BLaER1 (cell line): ENCODE data around the gene ACO1.

Source experiments
- H3K27ac ChIP-seq: shearing (Covaris generic); formaldehyde crosslinking; 2 replicates; pipeline ENCODE4 v1.8.1; 2022
- H3K27me3 ChIP-seq: shearing (Covaris generic); formaldehyde crosslinking; 2 replicates; pipeline ENCODE4 v1.8.1; 2022
- H3K36me3 ChIP-seq: shearing (Covaris generic); formaldehyde crosslinking; 2 replicates; pipeline ENCODE4 v1.8.1; 2022
- H3K4me1 ChIP-seq: shearing (Covaris generic); formaldehyde crosslinking; 2 replicates; pipeline ENCODE4 v1.8.1; 2022
- H3K4me2 ChIP-seq: shearing (Covaris generic); formaldehyde crosslinking; 2 replicates; pipeline ENCODE4 v1.8.1; 2022
- H3K4me3 ChIP-seq: shearing (Covaris generic); formaldehyde crosslinking; 2 replicates; pipeline ENCODE4 v1.8.1; 2022
- H3K9ac ChIP-seq: shearing (Covaris generic); formaldehyde crosslinking; 2 replicates; pipeline ENCODE4 v1.8.1; 2022
- H3K9me3 ChIP-seq: shearing (Covaris generic); formaldehyde crosslinking; 2 replicates; pipeline ENCODE4 v1.8.1; 2022
- H4K20me1 ChIP-seq: shearing (Covaris generic); formaldehyde crosslinking; 2 replicates; pipeline ENCODE4 v1.8.1; 2022
- Cebpa-rat ChIP-seq: shearing (Covaris generic); IDR thresholded peaks from 2 replicates; pipeline ENCODE4 v1.8.1; 2022

The ACO1 gene

GRCh38 chr9:32395510-32396216 lies 11.2 kb downstream of the ACO1 start:
- Histone ChIP-seq H3K27me3 (no peaks in the 10 kb centered on the region), H3K4me3 (no peak overlapping the region), H4K20me1 (no peaks in the 10 kb centered on the region), H3K4me2 (no peak overlapping the region), H3K9ac (no peak overlapping the region), H3K4me1 (no peaks in the 10 kb centered on the region), H3K36me3 (peaks cover 4% of the 10 kb centered on the region; the same call in 1 of the 2 replicates), H3K27ac (no peak overlapping the region), H3K9me3 (peaks cover 16% of the 10 kb centered on the region)
- TF ChIP-seq Cebpa-rat, result no peak

GRCh38 chr9:32398207-32398606 lies 13.8 kb downstream of the ACO1 start:
- peaks cover 9% of the 10 kb centered on the region; the same call in 1 of the 2 replicates for H3K9me3 ChIP-seq
- no peak overlapping the region for H3K4me2 ChIP-seq
- no peak overlapping the region for H3K9ac ChIP-seq
- no peak overlapping the region for H3K27ac ChIP-seq
- no peak for TF ChIP-seq Cebpa-rat
- 0 out of 2 replicates have a peak, but pooled peaks cover 5% of the 10 kb centered on the region for H4K20me1 ChIP-seq
- H3K4me3 ChIP-seq, result no peak overlapping the region
- no peaks in the 10 kb centered on the region for H3K36me3 ChIP-seq
- H3K4me1 ChIP-seq, result no peaks in the 10 kb centered on the region
- no peaks in the 10 kb centered on the region for H3K27me3 ChIP-seq

DNA sequence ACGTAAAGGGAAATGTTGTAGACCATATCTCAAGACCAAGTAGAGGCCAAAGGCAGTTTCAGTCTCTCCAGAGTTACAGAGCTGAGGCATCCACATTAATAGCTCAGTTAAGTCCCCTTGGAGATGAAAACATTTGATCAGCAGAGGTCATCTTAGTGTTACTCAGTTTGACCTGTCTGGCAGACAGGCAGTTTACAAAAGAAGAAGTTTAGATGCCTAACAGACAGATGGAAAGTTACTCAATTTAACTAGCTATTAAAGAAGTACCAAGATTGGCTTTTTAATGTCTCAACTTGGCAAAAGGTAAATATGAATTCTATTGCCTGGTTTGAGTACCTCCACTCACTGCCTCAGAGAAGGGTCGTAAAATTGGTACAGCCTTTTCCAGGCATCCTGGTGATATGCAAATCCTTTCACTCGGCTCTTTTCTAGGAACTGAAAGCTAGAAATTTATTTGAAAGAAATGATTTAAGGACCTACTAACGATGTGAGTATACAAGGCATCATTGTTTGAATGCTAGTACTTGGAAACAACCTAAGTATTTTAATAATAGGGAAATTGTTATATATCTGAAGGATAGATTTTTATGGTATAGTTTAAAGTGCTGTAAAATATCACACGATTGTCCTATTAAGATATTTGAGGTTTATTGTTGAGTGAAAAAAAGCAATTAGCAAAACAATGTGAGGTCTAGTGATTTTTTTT lies 14.8 kb downstream of the ACO1 start:
- no peak overlapping the region for H3K4me2 ChIP-seq

DNA sequence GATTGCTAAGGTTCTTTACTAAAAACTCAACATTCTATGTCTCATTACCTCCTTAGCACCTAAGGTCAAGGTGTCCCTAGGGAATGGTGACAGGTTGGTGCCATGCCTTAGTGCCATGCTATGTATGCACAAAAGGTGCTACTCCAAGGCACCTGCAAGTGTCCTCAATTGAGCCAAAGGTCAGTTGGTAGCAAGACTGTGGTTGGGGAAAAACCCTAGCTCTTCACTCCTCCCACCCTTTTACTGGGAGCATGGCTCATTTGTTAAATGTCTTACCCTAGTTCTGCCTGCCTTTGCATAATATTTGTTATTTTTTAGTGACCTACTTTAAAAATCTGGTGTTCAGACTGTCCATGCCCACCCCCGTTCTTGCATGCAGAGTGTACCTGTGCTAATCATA lies 17.0 kb downstream of the ACO1 start:
- H3K27me3 ChIP-seq, result no peaks in the 10 kb centered on the region
- no peaks in the 10 kb centered on the region for H3K4me1 ChIP-seq
- no peak overlapping the region for H3K4me2 ChIP-seq
- peaks cover 23% of the 10 kb centered on the region for H3K36me3 ChIP-seq
- H3K27ac ChIP-seq, result no peak overlapping the region
- H4K20me1 ChIP-seq, result 0 out of 2 replicates have a peak, but pooled peaks cover 5% of the 10 kb centered on the region
- H3K9me3 ChIP-seq, result peaks cover 20% of the 10 kb centered on the region
- no peak overlapping the region for H3K4me3 ChIP-seq
- H3K9ac ChIP-seq, result no peak overlapping the region
- no peak for TF ChIP-seq Cebpa-rat

More for the DNA sequence above, 14.8 kb downstream of the ACO1 start:
- Histone ChIP-seq H3K9ac (no peak overlapping the region), H4K20me1 (0 out of 2 replicates have a peak, but pooled peaks cover 5% of the 10 kb centered on the region), H3K36me3 (0 out of 2 replicates have a peak, but pooled peaks cover 2% of the 10 kb centered on the region), H3K27me3 (no peaks in the 10 kb centered on the region), H3K4me3 (no peak overlapping the region), H3K27ac (no peak overlapping the region), H3K4me1 (no peaks in the 10 kb centered on the region), H3K9me3 (no peaks in the 10 kb centered on the region)
- no peak for TF ChIP-seq Cebpa-rat

DNA sequence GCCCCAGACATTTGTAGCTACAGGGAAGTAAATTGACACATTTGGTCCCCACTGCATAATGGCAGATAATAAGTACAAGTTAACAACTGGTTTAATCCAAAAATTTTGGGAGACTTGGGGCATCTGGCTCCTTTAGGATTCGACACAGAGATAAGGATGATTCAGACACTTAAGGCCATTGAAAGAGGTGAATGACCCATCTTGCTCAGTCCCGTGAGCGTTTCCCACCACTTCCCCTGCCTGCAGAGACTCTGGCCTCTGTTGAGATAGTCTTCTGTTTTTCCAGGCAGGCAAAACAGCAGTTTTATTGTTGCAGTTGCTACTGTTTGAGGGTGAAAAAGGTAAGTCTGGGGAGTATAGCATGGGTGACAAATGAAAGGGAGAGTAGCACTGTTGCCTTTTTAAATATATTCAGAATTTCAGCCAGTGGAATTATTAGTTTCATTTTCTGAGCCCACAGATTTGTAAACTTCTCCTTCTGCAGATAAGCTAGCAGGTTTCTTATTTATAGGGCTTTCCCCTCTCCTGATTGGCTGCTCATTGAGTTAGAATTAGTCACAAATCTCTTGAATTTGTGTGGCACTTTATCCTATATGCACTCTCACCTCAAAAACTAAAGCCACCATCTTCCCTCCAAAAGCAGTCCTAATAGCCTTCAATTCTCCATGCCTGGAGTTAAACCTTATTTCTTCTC lies 19.3 kb downstream of the ACO1 start:
- H3K27me3 ChIP-seq, result no peaks in the 10 kb centered on the region
- H3K27ac ChIP-seq, result no peak overlapping the region
- H3K9ac ChIP-seq, result no peak overlapping the region
- H3K4me1 ChIP-seq, result no peaks in the 10 kb centered on the region
- 0 out of 2 replicates have a peak, but pooled peaks cover 5% of the 10 kb centered on the region for H4K20me1 ChIP-seq
- H3K4me3 ChIP-seq, result no peak overlapping the region
- H3K36me3 ChIP-seq, result peaks cover 45% of the 10 kb centered on the region
- TF ChIP-seq Cebpa-rat, result no peak
- peaks cover 25% of the 10 kb centered on the region for H3K9me3 ChIP-seq
- no peak overlapping the region for H3K4me2 ChIP-seq

- Histone ChIP-seq H3K36me3 (peaks cover 52% of the 10 kb centered on the region), H3K4me2 (no peak overlapping the region), H3K4me3 (no peak overlapping the region), H3K4me1 (no peaks in the 10 kb centered on the region), H3K9ac (no peak overlapping the region), H3K27ac (no peak overlapping the region), H4K20me1 (0 out of 2 replicates have a peak, but pooled peaks cover 5% of the 10 kb centered on the region), H3K9me3 (peaks cover 25% of the 10 kb centered on the region), H3K27me3 (no peaks in the 10 kb centered on the region)
- TF ChIP-seq Cebpa-rat, result no peak
Observed at GRCh38 chr9:32404402-32404801, 20.0 kb downstream of the ACO1 start.

DNA sequence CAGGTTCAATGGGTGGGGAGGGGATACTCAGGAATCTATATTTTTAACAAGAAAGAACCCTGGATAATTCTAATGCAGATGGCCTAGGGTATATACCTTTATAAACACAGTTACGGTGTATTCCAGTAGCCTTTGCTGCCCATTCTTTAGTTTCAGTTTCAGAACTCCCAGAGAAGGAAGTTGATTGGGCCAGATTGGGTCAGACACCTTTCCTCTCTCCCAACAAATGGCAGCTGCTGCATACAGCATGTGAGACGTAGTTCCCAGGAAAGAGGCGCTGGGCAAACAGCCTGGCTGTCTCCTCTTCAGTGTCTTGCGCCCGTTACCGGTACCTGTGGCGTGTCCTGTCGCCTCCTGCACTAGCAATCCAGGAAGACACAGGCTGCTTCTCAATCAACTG lies 20.4 kb downstream of the ACO1 start:
- H3K9me3 ChIP-seq, result peaks cover 25% of the 10 kb centered on the region
- H3K27ac ChIP-seq, result no peak overlapping the region
- no peaks in the 10 kb centered on the region for H3K27me3 ChIP-seq
- no peak overlapping the region for H3K4me2 ChIP-seq
- H3K4me1 ChIP-seq, result no peaks in the 10 kb centered on the region
- no peak overlapping the region for H3K4me3 ChIP-seq
- 0 out of 2 replicates have a peak, but pooled peaks cover 5% of the 10 kb centered on the region for H4K20me1 ChIP-seq
- no peak overlapping the region for H3K9ac ChIP-seq
- peaks cover 57% of the 10 kb centered on the region for H3K36me3 ChIP-seq
- TF ChIP-seq Cebpa-rat, result no peak

- Histone ChIP-seq H3K27ac (no peak overlapping the region), H3K9me3 (peaks cover 25% of the 10 kb centered on the region), H3K4me1 (no peaks in the 10 kb centered on the region), H3K4me2 (no peak overlapping the region), H3K27me3 (no peaks in the 10 kb centered on the region), H3K36me3 (peaks cover 62% of the 10 kb centered on the region), H3K4me3 (no peak overlapping the region), H3K9ac (no peak overlapping the region), H4K20me1 (0 out of 2 replicates have a peak, but pooled peaks cover 5% of the 10 kb centered on the region)
- no peak for TF ChIP-seq Cebpa-rat
Observed at GRCh38 chr9:32405506-32405905, 21.1 kb downstream of the ACO1 start.

GRCh38 chr9:32406046-32406445 lies 21.6 kb downstream of the ACO1 start:
- no peaks in the 10 kb centered on the region for H3K4me1 ChIP-seq
- no peak overlapping the region for H3K4me3 ChIP-seq
- peaks cover 68% of the 10 kb centered on the region for H3K36me3 ChIP-seq
- H3K9ac ChIP-seq, result no peak overlapping the region
- no peak for TF ChIP-seq Cebpa-rat
- H4K20me1 ChIP-seq, result 0 out of 2 replicates have a peak, but pooled peaks cover 5% of the 10 kb centered on the region
- no peak overlapping the region for H3K4me2 ChIP-seq
- H3K9me3 ChIP-seq, result peaks cover 25% of the 10 kb centered on the region
- H3K27ac ChIP-seq, result no peak overlapping the region
- H3K27me3 ChIP-seq, result no peaks in the 10 kb centered on the region

DNA sequence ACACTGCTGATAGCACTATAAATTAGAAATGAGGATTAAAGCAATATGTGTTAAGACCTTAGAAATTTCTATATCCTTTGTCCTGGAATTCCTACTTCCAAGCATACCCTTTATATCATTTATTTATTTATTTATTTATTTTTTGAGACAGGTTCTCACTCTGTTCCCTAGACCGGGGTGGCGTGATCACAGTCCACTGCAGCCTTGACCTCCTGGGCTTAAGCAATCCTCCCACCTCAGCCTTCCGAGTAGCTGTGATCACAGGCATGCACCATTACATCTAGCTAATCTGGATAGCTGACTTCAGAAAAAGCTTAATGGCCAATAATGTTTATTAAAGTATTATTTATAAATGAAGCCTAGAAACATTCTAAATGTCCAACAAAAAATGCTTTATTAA lies 27.3 kb downstream of the ACO1 start:
- H3K36me3 ChIP-seq, result peaks cover 68% of the 10 kb centered on the region
- H3K27ac ChIP-seq, result no peak overlapping the region
- no peaks in the 10 kb centered on the region for H3K4me1 ChIP-seq
- H3K9ac ChIP-seq, result no peak overlapping the region
- no peak overlapping the region for H3K4me2 ChIP-seq
- no peak overlapping the region for H3K4me3 ChIP-seq
- H4K20me1 ChIP-seq, result no peaks in the 10 kb centered on the region
- TF ChIP-seq Cebpa-rat, result no peak
- H3K27me3 ChIP-seq, result no peaks in the 10 kb centered on the region
- peaks cover 2% of the 10 kb centered on the region for H3K9me3 ChIP-seq
